Stimulated activated CD8-positive, alpha-beta memory T cell treated with anti-CD3 and anti-CD28 coated beads, Interleukin-2, amount 100 ng/mL, for 48 hours (primary cell): ENCODE data around the gene OTP.

Experiments
- DNase-seq, 2 donors: peaks; one replicate each; pipeline ENCODE4 v3.0.0-alpha.2; 2020; ENCODE audit warnings: low read depth in 2 of 2

OTP gene

DNA sequence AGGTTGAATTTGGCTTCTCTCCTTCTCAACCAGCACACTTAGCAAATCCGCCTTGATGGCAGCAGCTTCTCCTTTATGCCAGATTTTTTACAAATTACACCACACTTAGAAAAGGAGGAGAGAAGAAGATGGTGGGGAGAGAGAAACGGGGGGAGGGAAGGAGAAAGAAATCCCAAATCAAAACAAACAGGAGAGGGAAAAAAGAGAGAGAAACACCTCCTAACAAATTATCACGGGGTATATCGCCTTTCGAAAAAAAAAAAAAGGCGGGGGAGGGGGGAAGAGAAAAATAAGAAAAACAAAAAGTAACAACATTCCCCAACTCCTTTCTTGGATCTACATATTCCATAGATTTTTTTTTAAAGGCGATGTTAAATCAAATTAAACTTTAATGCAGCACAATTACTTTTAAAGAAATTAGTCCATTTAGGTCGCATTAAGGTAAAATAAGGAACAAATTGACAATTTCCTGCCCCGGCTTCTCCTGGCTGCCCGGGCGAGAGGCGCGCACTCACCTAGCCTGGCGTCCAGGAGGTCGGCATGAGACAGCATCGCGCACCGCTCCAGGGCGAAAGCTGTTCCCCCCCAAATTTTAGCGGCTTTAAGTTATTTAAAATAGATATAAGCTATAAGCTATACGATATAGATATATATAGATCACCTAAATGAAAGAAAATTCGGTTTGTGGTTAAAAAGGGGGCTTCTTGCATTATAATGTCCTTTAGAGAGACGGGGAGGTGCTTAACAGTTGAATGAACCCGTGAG, at the start of gene OTP:
OTP (minus strand) TSS at position 716 of the 765 bp plus-strand sequence; CDS start at position 552, 164 bp downstream.
- no peak for DNase-seq

DNA sequence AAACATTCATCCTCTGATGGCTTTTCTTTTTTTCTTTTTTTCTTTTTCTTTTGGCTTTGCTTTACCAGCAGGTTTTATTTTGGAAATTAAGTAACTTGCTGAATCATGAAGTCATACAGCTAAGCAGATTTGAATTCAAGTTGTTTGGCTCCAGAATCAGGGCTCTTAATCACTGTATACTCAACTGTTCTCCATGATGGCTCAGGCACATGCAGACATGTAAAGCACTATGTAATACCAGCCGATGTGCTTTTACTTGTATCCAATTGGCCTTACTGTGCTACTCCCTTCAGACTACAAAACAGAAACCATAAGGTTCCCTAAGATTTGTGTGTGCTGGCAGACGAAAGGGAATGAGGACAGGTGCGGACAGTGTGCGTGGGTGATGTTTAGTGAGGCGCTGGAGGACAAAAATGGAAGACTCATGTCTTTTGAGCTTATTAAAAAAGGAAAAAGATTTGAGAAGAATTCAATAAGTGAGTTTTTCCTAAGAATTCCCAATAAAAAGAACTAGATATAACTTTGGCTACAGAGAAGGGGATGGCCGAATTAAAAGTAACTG, 44.7 kb upstream of the OTP start:
- DNase-seq, result no peak

DNA sequence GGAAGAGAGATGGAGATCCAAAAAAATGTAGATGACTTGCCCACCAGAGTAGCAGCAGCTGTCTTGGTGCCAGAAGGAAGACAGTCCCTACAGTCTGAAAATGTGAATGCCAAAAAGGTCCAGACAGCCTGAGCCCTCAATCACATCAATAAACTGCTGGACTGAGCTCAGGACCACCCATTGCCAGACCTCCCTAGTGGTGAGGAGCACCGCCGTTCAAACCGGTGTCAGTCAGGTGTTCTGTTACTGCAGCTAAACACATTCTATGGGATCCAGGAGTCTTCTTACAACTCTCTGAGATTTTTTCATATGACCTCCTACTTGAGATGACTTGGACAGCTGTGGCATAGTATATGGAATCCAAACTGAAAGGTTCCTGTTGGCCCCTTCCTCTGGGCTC, 32.0 kb upstream of the OTP start:
- DNase-seq, result no peak

GRCh38 chr5:77669677-77670076, 31.2 kb upstream of the OTP start:
- no peak for DNase-seq

DNA sequence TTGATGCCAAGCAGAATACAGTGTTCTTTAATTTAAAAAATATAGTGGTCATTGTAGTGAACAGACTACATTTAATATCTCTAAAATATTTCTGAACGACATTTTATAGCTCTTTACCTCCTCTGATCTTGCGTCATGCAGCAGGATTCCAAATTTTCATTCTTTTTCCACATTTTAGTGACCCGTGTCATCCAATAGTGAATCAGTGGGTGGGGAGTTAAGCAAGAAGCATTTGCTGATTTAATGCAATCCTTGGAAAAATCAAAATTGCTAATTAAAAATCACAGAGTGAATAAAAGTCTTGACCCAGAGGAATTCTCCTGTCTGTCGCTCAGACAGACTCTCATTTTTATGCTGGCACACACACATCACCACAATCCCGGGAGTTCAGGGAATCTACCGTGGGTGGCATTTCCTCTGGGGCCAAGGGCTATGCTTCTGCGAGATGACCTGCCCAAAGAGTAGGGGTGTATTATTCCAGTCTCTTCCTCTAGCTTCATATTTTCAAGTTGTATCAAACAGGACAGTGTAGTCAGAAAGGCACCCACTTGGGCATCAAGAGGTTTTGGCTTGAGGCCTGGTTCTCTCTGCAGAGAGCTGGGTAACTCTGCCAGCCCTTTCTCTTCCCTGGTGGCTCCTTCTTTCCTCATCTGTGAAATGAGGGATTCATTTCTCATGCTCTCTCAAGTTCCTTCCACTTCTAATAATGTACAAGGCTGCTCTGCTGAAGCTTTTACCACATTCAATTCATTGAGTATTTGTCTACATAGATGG, 24.8 kb upstream of the OTP start:
- DNase-seq, result no peak

GRCh38 chr5:77662635-77663034, 24.1 kb upstream of the OTP start:
- DNase-seq, result no peak

- no peak for DNase-seq
These were observed 20.1 kb upstream of the OTP start for GRCh38 chr5:77658662-77659061.

GRCh38 chr5:77651343-77651742, 12.8 kb upstream of the OTP start:
- no peak for DNase-seq

- DNase-seq, result no peak
These were observed 12.2 kb upstream of the OTP start for GRCh38 chr5:77650686-77651085.

GRCh38 chr5:77649776-77650175, 11.3 kb upstream of the OTP start:
- DNase-seq, result no peak

DNA sequence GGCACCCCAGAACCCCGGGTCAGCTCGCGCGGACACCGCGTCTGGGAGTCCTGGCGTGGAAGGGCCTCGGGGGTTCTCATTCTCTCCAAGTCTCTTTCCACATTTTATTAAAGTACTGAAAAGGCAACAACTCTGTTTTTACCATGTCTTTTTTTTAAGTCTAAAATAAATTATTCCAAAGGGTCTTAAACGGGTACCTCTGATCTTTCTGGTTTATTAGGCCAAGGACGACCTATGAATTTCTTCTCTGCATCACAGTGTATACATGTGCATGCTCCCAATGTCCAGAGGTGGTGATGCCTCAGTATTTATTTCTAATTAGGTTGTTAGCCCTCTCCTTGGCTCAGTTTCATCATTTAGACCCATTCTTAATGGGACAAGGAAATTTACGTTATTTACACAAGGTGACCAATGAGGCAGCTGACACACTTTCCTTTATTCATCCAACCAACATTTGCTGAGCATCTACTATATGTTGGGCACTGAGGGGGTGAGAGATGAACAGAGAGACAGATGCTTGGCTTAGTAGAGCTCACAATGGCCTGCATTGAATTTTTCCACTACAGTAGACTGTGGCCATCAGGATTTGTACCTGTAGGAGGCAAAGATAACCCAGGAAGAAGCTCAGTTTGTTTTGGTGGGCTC, 7.6 kb upstream of the OTP start:
- DNase-seq, result no peak

DNA sequence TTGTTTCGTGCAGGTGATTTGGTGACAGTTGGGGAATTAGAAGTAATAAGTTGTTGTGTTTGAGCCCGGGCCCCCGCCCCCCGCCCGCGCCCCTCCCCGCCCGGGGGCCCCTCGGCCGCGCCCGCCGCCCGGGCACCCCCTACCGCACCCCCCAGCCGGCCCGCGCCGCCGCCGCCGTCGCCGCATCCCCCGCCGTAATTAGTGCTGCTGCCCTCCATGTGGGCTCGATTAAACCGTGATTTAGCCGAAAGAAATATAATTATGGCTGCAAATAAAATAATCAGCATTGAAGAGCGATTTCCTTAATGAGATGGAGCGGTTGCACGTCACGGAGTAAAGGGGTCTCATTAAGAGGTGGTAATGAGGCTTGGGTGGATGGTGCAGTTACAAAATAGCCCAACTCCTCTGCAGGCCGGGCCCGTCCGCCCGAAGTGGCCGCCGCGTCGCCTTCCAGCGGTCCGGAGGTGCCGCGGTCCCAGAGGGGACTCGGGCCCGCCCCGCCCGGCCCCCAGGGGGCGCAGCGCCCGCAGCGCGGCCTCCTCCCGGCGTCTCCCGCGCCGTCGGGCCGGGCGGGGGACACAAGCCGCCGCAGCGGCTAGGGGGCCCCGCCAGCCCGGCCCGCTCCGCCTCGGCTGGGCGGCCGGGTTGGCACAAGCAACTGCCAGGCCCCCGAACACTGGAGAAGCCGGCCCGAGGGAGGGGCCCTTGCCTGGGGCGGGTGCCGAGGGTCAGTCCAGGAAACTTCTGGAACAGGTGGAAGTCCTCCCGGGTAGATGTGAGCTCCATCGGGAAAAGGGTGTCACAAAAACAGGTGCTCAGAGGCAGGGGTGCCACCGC, 6.9 kb upstream of the OTP start:
- DNase-seq, result peak in 1 of 2 donors; percentile 32

- no peak for DNase-seq
These were observed 6.1 kb upstream of the OTP start for GRCh38 chr5:77644371-77645157.

DNA sequence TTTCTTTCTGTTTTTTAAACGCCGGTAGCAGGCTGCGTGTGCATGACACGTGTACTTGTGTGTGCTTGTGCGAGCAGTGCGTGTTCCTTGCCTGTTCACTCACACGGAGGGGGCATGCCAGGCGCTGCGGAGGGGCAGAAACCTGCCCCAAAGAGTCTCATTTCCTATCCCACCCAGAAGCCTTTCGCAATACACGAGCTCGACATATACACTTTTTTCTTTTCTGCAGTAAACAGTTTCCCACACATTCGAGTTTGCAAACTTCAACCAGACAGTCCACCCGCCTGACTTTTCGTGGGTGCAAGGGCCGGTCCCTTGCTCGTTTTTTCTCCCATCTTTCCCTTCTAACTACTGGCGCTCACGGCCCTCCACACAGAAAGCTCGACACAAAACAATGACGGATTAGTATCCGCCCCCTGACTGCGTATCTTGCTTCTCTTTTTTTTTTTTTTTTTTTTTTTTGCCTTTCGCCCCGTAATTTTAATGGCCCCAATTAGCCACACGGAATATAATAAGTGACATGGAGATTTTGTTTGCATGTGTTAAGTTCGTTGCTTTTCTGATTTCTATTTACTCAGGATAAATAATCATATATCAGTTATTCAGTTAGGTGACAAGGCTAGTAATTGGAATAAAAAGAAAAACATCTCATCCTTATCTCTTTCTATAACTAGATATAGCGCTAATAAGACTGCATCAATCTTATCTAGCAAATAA, 5.3 kb upstream of the OTP start:
- no peak for DNase-seq

DNA sequence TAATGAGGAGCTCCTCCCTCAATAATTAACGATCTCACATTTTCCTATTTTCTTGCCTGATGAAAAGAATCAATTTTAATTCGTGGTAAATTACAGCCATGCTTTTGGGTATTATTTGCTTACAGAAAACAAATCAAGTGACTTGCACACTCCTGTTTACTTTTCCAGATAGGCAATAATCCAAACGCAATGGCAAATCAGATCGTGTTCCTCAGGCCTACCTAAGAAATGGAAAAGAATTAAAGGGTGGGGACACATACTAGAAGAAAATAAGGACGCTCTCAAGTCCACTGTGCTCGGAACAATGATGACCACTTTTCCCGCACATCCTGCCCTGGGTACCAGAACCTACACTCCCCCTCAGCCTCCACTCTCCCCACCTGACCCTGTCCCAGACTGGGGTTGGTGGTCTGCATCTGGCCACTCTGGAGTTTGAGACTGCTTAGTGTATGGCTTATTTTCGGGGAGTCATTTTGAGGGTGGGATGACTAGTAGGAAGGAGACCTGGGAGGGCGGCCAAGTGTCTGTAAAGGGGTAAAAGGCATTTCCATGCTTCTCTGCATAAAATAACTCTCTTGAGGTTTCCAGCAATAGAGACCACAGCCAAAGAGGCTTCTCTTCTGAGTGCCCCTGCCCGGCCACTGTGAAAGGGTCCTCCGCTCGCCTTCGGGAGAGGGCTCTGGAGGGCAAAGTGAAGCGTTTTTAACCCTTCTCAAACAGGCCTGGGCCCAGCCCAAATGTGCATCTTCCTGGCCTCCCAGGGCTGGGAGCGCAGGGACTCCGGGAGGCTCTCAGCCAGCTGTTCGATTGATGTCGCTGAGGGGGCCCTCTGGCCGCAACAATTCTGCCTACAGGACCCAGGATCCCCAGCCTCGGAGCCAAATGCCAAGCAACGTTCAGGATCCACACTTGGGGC, 4.5 kb upstream of the OTP start:
- DNase-seq, result no peak

- no peak for DNase-seq
These were observed 3.6 kb upstream of the OTP start for GRCh38 chr5:77641963-77642737.

DNA sequence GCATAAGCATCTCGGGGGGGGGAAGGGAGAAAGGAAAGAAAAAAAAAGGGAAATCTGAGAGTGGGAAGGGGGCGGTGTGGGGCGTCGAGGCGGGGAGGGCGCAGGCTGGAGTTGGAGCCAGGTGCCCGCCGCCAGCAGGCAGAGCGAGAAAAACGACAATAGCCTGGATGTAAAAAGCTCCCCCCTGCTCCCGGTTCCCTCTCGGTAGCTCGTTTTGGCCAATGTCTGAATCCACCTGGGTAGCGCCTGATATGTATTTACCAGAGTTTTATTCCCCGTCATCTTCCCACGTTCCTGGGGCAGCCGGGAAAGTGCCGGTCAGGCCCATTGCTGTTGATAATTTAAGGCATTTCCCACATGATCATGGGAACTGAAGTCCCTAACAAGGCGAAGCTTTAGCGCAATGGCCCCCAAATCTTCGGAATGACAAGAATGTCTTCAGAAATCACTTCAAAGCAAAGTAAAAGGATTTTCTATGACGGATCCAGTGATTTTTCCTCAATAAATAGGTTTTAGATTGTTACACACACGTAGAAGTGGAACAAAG, 3.0 kb upstream of the OTP start:
- no peak for DNase-seq
